Breast epithelium (tissue), 4 donors: ENCODE data around the gene IPO9. TPM values are rescaled to one million over a fixed set of nuclear protein-coding genes. Genes with fewer than 3 reads are reported as not detected.

Experiments
- DNase-seq, 2 donors: peaks; one replicate each; pipeline ENCODE4 v3.0.0-alpha.2; 2019; ENCODE audit warnings: low spot score in 2 of 2
- H3K27ac ChIP-seq, 2 donors: fragments of 200-600 bp; sonication (generic) in 1 of 2; one replicate each; pipeline ENCODE4 v1.5.1; 2016 to 2019; ENCODE audit warnings: mild to moderate bottlenecking in 1 of 2
- H3K27me3 ChIP-seq, 2 donors: fragments of 200-600 bp; sonication (generic) in 1 of 2; one replicate each; pipeline versions ENCODE4 v1.5.1 to v1.6.0; 2017 to 2019; ENCODE audit warnings: control low read depth in 1 of 2, mild to moderate bottlenecking in 1 of 2
- H3K36me3 ChIP-seq: fragments of 200-600 bp; one replicate; pipeline ENCODE4 v1.5.1; 2019
- H3K4me1 ChIP-seq, 2 donors: fragments of 200-600 bp; sonication (generic); one replicate each; pipeline ENCODE4 v1.5.1; 2016 to 2019; ENCODE audit warnings: control low read depth in 1 of 2
- H3K4me3 ChIP-seq, 3 donors: fragments of 200-600 bp; sonication (generic); 1 replicate in 2 of 3; 2 replicates in 1 of 3; pipeline ENCODE4 v1.5.1; 2016 to 2019; ENCODE audit warnings: mild to moderate bottlenecking in 3 of 3, moderate library complexity in 2 of 3
- H3K9me3 ChIP-seq, 2 donors: fragments of 200-600 bp; sonication (generic) in 1 of 2; one replicate each; pipeline ENCODE4 v1.5.1; 2016 to 2019; ENCODE audit warnings: control low read depth in 1 of 2
- POLR2A ChIP-seq: fragments of 450-650 bp; IDR thresholded peaks from one replicate; pipeline ENCODE4 v1.6.1; 2016; ENCODE audit warnings: antibody characterized with exemption, mild to moderate bottlenecking, moderate library complexity
- POLR2AphosphoS5 ChIP-seq, 3 donors: sonication (generic); formaldehyde crosslinking; IDR thresholded peaks; one replicate each; pipeline ENCODE4 v1.6.1; 2017; ENCODE audit warnings: antibody characterized with exemption in 3 of 3
- intact Hi-C: fragments of 100-400 bp; cut with DNase I; formaldehyde crosslinking; loops from one replicate; pipeline ENCODE4 v1.15.1; 2023; ENCODE audit warnings: low total_unique reads
- total RNA-seq, 3 donors: library from RNA; depleted of rRNA; stranded (reverse); fragments of >200 nt; gene quantifications; one replicate each; pipeline ENCODE4 v1.1.0, GENCODE V29; 2016
- TF ChIP-seq, protein P1 (sequence below), 3 donors: fragments of 450-650 bp; IDR thresholded peaks; one replicate each; pipeline ENCODE4 v1.5.1; 2016 to 2017; ENCODE audit warnings: antibody characterized with exemption in 3 of 3, mild to moderate bottlenecking in 3 of 3, moderate library complexity in 3 of 3

IPO9 gene
- total RNA-seq, 3 donors from 2014 or later: 15.2 to 21.3 (median 18.1) TPM

DNA sequence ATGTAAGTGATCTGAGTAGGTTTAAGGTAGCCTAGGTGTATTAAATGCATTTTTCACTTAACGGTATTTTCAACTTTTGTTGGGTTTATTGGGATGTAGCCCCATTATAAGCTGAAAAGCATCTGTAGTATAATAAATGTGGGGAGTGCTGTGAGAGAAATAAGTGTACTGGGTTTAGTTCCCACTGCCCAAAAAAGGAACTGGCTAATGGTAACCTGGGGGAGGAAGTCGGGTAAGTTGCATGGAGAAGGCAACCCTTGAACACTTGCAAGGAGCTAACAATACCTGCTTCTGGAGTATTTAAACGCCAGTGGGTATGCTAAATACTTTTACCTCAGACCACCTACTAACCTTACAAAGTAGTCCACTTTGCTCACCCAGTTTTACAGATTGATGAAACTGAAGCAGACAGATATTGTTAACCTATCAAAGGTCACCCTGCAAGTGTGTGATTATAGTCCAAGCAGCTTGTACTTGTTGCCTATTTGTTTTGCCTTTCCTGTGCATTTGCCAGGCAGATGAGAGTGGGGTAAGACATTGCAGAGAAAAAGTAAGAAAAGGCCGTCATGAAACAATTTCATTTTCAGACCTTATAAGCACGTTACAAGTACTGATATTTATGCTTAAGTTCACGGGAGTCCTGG lies 52.1 kb downstream of the IPO9 start:
- H3K27ac ChIP-seq: no peak overlapping the region
- no peak overlapping the region for H3K4me3 ChIP-seq
- intact Hi-C loops: no loop called here
- H3K27me3 ChIP-seq: no peaks in the 10 kb centered on the region
- no peaks in the 10 kb centered on the region for H3K4me1 ChIP-seq
- TF ChIP-seq, protein P1, sequence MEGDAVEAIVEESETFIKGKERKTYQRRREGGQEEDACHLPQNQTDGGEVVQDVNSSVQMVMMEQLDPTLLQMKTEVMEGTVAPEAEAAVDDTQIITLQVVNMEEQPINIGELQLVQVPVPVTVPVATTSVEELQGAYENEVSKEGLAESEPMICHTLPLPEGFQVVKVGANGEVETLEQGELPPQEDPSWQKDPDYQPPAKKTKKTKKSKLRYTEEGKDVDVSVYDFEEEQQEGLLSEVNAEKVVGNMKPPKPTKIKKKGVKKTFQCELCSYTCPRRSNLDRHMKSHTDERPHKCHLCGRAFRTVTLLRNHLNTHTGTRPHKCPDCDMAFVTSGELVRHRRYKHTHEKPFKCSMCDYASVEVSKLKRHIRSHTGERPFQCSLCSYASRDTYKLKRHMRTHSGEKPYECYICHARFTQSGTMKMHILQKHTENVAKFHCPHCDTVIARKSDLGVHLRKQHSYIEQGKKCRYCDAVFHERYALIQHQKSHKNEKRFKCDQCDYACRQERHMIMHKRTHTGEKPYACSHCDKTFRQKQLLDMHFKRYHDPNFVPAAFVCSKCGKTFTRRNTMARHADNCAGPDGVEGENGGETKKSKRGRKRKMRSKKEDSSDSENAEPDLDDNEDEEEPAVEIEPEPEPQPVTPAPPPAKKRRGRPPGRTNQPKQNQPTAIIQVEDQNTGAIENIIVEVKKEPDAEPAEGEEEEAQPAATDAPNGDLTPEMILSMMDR (IDR thresholded peaks at IDR 0.05): no peak
- no peak for TF ChIP-seq POLR2AphosphoS5 (IDR thresholded peaks at IDR 0.05)
- TF ChIP-seq POLR2A: no peak
- H3K36me3 ChIP-seq: no peaks in the 10 kb centered on the region
- no peak for DNase-seq
- no peaks in the 10 kb centered on the region for H3K9me3 ChIP-seq

DNA sequence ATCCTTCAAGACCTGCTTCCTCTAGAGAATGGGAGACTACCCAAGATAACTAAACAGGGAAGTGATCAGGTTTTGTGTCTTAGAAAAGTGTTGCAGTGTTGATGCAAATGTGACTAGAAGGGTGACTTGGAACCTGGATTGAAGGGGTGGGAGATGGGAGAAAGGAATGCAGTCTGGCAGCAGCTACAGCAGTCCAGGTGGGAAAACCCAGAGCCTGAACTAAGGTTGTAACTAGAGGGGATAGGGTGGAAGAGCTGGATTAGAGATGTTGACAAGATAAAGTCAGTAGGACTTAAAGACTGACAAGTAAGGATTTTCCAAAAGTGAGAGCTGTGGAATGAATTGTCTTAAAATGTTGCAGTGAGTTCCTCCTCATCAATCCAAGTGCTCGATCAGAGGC lies 52.7 kb downstream of the IPO9 start:
- H3K4me1 ChIP-seq: no peaks in the 10 kb centered on the region
- no peak overlapping the region for H3K27ac ChIP-seq
- TF ChIP-seq, protein P1 (IDR thresholded peaks at IDR 0.05): no peak
- TF ChIP-seq POLR2AphosphoS5 (IDR thresholded peaks at IDR 0.05) (no peak), POLR2A (no peak)
- no peaks in the 10 kb centered on the region for H3K36me3 ChIP-seq
- H3K9me3 ChIP-seq: no peaks in the 10 kb centered on the region
- H3K27me3 ChIP-seq: no peaks in the 10 kb centered on the region
- intact Hi-C loops: no loop called here
- DNase-seq: no peak
- H3K4me3 ChIP-seq: no peak overlapping the region

DNA sequence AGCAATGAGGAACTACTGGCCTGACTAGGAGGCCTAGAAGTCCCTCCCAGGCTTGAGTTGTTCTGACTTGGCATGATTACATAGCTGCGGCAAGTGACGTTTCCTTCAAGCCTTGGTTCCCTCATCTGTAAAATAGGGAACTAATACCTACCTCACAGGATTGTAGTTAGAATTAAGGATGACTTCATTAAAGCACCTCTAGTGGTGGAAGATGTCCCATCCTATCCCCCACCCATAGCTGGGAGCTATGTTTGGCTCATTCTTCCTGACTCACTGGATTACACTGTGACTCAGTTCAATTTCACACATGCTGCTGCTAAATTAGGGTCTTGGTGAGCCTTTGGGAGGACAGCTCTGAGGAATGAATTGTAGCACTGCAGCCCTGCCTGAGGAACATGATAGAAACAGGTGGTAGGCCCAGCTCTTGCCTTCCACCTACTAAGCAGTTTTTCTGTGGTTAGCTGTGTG lies 53.7 kb downstream of the IPO9 start:
- Histone ChIP-seq H3K4me3 (no peak overlapping the region), H3K4me1 (no peaks in the 10 kb centered on the region), H3K36me3 (no peaks in the 10 kb centered on the region), H3K27ac (no peak overlapping the region), H3K27me3 (no peaks in the 10 kb centered on the region), H3K9me3 (no peaks in the 10 kb centered on the region)
- peak in 1 of 2 donors; percentile 10 for DNase-seq
- TF ChIP-seq POLR2AphosphoS5 (IDR thresholded peaks at IDR 0.05): no peak
- no peak for TF ChIP-seq POLR2A
- TF ChIP-seq, protein P1 (IDR thresholded peaks at IDR 0.05): no peak
- intact Hi-C loops: no loop called here

DNA sequence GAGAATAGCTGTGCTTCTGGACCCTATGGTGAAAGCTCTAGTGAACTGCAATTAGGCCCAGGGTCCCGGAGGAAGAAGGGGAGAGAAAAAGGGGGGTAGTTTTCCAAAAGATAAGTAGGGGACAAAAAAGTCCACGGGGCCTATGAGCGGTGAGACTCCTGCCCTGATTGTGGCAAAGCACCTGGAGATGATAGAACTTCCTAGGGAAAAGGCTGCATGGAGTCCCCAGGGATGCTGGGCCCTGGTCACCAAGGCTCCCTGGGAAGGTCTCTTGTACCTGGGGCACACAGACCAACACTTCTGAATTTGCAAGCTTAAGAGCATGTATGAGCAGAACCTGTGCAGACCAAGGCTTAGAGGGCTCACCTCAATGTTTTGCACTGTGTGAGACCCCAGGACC lies 54.3 kb downstream of the IPO9 start:
- Histone ChIP-seq H3K4me3 (no peak overlapping the region), H3K4me1 (no peaks in the 10 kb centered on the region), H3K27me3 (no peaks in the 10 kb centered on the region), H3K9me3 (no peaks in the 10 kb centered on the region), H3K27ac (no peak overlapping the region), H3K36me3 (no peaks in the 10 kb centered on the region)
- TF ChIP-seq POLR2AphosphoS5 (IDR thresholded peaks at IDR 0.05) (no peak), POLR2A (no peak)
- TF ChIP-seq, protein P1 (IDR thresholded peaks at IDR 0.05): no peak
- DNase-seq: no peak
- intact Hi-C loops: no loop called here

DNA sequence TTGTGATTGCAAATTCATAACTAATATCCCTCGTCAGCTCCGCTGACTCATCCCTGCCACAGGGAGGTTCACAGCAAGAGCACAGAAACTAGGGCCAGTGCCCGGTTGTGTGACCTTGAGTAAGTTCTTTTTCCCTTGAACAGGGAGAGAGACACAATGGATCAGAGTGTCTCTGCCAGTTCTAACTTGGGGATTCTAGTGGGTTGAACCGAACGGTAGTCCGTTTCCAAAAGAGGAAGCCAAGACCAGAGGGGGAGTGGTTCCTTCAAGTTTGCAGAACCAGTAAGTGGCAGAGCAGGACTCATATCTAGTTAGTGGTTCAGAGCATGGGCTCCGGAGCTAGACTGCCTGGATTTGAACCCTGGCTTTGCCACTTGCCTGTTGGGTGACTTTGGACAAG lies 54.8 kb downstream of the IPO9 start:
- DNase-seq: peak in 1 of 2 donors; percentile 14
- Histone ChIP-seq H3K36me3 (no peaks in the 10 kb centered on the region), H3K9me3 (no peaks in the 10 kb centered on the region), H3K4me3 (no peak overlapping the region), H3K27ac (no peak overlapping the region), H3K4me1 (no peaks in the 10 kb centered on the region), H3K27me3 (no peaks in the 10 kb centered on the region)
- TF ChIP-seq, protein P1 (IDR thresholded peaks at IDR 0.05): no peak
- no peak for TF ChIP-seq POLR2A
- intact Hi-C loops: no loop called here
